AG04450 (cell line): ENCODE results near the gene CLCNKB. TPM values are rescaled to one million over a fixed set of nuclear protein-coding genes. Genes with fewer than 3 reads are reported as not detected.

Experiments used
- CTCF ChIA-PET: fragments of 300-600, 350-600 bp; formaldehyde crosslinking; extraction: SDS; loops from one replicate; lab custom pipeline; 2022; ENCODE audit warnings: antibody characterized with exemption, inconsistent platforms; lab: Charles Lee
- POLR2A ChIA-PET: fragments of 350-600 bp; formaldehyde crosslinking; extraction: SDS; loops from one replicate; lab custom pipeline; 2021; ENCODE audit warnings: antibody characterized with exemption, inconsistent platforms; lab: Yijun Ruan, JAX
- DNase-seq: peaks from one replicate; pipeline ENCODE4 v3.0.0-alpha.2; 2011; ENCODE audit warnings: low read depth, low spot score
- H3K27ac ChIP-seq: one replicate; pipeline ENCODE4 v1.5.1; 2012; ENCODE audit warnings: low read depth, low read length, control low read depth
- H3K27me3 ChIP-seq: one replicate; pipeline ENCODE4 v1.6.0; 2012; ENCODE audit warnings: low read length; ENCODE audit not compliant: control insufficient read depth, insufficient read depth
- H3K4me3 ChIP-seq: 2 replicates; pipeline ENCODE4 v1.5.1; 2011; ENCODE audit warnings: mild to moderate bottlenecking, low read depth, low read length, control low read depth
- H3K9me3 ChIP-seq: 2 replicates; pipeline ENCODE4 v1.5.1; 2012; ENCODE audit warnings: low read length; ENCODE audit not compliant: control insufficient read depth, insufficient read depth
- CTCF ChIP-seq: IDR thresholded peaks from 2 replicates; pipeline ENCODE4 v1.5.1; 2011; ENCODE audit warnings: low read depth, low read length, control low read depth, inconsistent platforms
- polyA plus RNA-seq: library from polyadenylated mRNA; depleted of rRNA; stranded (reverse); fragments of >200 nt; gene quantifications from 2 replicates; pipeline ENCODE4 v1.2.3, GENCODE V29; 2011

The CLCNKB gene
- polyA plus RNA-seq, 1 experiment, result 0.21 TPM

GRCh38 chr1:16013908-16014258 lies 29.7 kb upstream of the CLCNKB start:
- peaks cover 6% of the 10 kb centered on the region; the same call in 1 of the 2 replicates for H3K9me3 ChIP-seq
- CTCF ChIA-PET, result no interaction called here
- H3K27ac ChIP-seq, result no peak overlapping the region
- no peak for DNase-seq
- POLR2A ChIA-PET, result interaction anchor here (0.5 kb wide), 1 partner anchor 224 kb away, joined by 3 read pairs; no protein-coding TSS in a partner anchor
- TF ChIP-seq CTCF, result no peak
- H3K27me3 ChIP-seq, result no peaks in the 10 kb centered on the region
- H3K4me3 ChIP-seq, result no peak overlapping the region

- TF ChIP-seq CTCF, result no peak
- no peaks in the 10 kb centered on the region for H3K27me3 ChIP-seq
- no peak for DNase-seq
- H3K4me3 ChIP-seq, result no peak overlapping the region
- no peak overlapping the region for H3K27ac ChIP-seq
- H3K9me3 ChIP-seq, result peaks cover 6% of the 10 kb centered on the region; the same call in 1 of the 2 replicates
- CTCF ChIA-PET, result no interaction called here
- POLR2A ChIA-PET, result no interaction called here
These were observed 28.8 kb upstream of the CLCNKB start for GRCh38 chr1:16014509-16015482.

GRCh38 chr1:16015491-16015890 lies 28.1 kb upstream of the CLCNKB start:
- POLR2A ChIA-PET, result no interaction called here
- Histone ChIP-seq H3K27me3 (no peaks in the 10 kb centered on the region), H3K27ac (no peak overlapping the region), H3K4me3 (no peak overlapping the region), H3K9me3 (peaks cover 6% of the 10 kb centered on the region; the same call in 1 of the 2 replicates)
- DNase-seq, result no peak
- no peak for TF ChIP-seq CTCF
- CTCF ChIA-PET, result no interaction called here

GRCh38 chr1:16015960-16016901 lies 27.4 kb upstream of the CLCNKB start:
- H3K27me3 ChIP-seq, result no peaks in the 10 kb centered on the region
- ChIA-PET CTCF (interaction anchor here (0.6 kb wide), 1 partner anchor 692 kb away, joined by 5 read pairs; no protein-coding TSS in a partner anchor), POLR2A (no interaction called here)
- DNase-seq, result no peak
- peaks cover 6% of the 10 kb centered on the region; the same call in 1 of the 2 replicates for H3K9me3 ChIP-seq
- H3K27ac ChIP-seq, result no peak overlapping the region
- no peak for TF ChIP-seq CTCF
- no peak overlapping the region for H3K4me3 ChIP-seq
